SH-SY5Y (cell line): ENCODE measurements around the gene KBTBD4.

Experiments used
- GATA2 ChIP-seq: IDR thresholded peaks from 2 replicates; pipeline ENCODE4 v1.6.1; 2011; ENCODE audit warnings: mild to moderate bottlenecking, low read depth, low read length
- GATA3 ChIP-seq: IDR thresholded peaks from 2 replicates; pipeline ENCODE4 v1.6.1; 2011; ENCODE audit warnings: low read depth, mild to moderate bottlenecking, low read length, moderate library complexity

- TF ChIP-seq GATA2 = no peak
- TF ChIP-seq GATA3 = no peak
Observed at GRCh38 chr11:47578524-47579494, at the start of gene KBTBD4, which contains the start of gene NDUFS3.
